HepG2 (cell line): Measurements from ENCODE around the gene CST8.

Experiments used
- ARHGAP35 ChIP-seq: sonication (generic); formaldehyde crosslinking; IDR thresholded peaks from 2 replicates; pipeline ENCODE4 v1.9.0; 2022; ENCODE audit warnings: mild to moderate bottlenecking, inconsistent platforms, moderate library complexity, missing genetic modification reagents, borderline replicate concordance
- CHD2 ChIP-seq: IDR thresholded peaks from 2 replicates; pipeline ENCODE4 v1.6.1; 2011; ENCODE audit warnings: low read depth, low read length, improper control_type of control experiment
- CTCF ChIP-seq: sonication (generic); formaldehyde crosslinking; IDR thresholded peaks from 2 replicates; pipeline ENCODE4 v1.5.0; 2020; ENCODE audit warnings: mild to moderate bottlenecking, missing genetic modification reagents, moderate library complexity
- ELF1 ChIP-seq: sonication (generic); formaldehyde crosslinking; IDR thresholded peaks from 2 replicates; pipeline ENCODE4 v1.4.0; 2020; ENCODE audit warnings: missing genetic modification reagents
- KAT8 ChIP-seq: IDR thresholded peaks from 2 replicates; pipeline ENCODE4 v1.6.1; 2016; ENCODE audit warnings: missing genetic modification reagents, missing compliant biosample characterization
- MXI1 ChIP-seq: IDR thresholded peaks from 3 replicates; pipeline ENCODE4 v1.6.1; 2012; ENCODE audit warnings: low read depth, low read length, inconsistent platforms, borderline replicate concordance
- NCOR1 ChIP-seq: fragments of 200-600 bp; sonication (generic); IDR thresholded peaks from 2 replicates; pipeline ENCODE4 v1.7.0; 2017; ENCODE audit warnings: antibody characterized with exemption, low read length, borderline replicate concordance
- RFX5 ChIP-seq: IDR thresholded peaks from 2 replicates; pipeline ENCODE4 v1.6.1; 2011; ENCODE audit warnings: low read depth, low read length, improper control_type of control experiment
- SMC3 ChIP-seq: IDR thresholded peaks from 2 replicates; pipeline ENCODE4 v1.6.1; 2011; ENCODE audit warnings: low read length, improper control_type of control experiment
- SP2 ChIP-seq: sonication (generic); formaldehyde crosslinking; IDR thresholded peaks from 2 replicates; pipeline ENCODE4 v1.5.1; 2020; ENCODE audit warnings: mild to moderate bottlenecking, missing genetic modification reagents
- ZNF652 ChIP-seq: IDR thresholded peaks from 2 replicates; pipeline ENCODE4 v1.6.1; 2016; ENCODE audit warnings: low read depth, borderline replicate concordance
- ZNF670 ChIP-seq: sonication (generic); formaldehyde crosslinking; IDR thresholded peaks from 2 replicates; pipeline ENCODE4 v1.8.0; 2022; ENCODE audit warnings: mild to moderate bottlenecking, missing genetic modification reagents, borderline replicate concordance

GRCh38 chr20:23540624-23541023, 49.7 kb downstream of the CST8 start:
- TF ChIP-seq ZNF670 (CRISPR knock-in tag) = no peak
- no peak for TF ChIP-seq SMC3
- no peak for TF ChIP-seq MXI1
- TF ChIP-seq RFX5 = no peak
- no peak for TF ChIP-seq NCOR1
- TF ChIP-seq CTCF (CRISPR knock-in tag) = no peak
- TF ChIP-seq KAT8 (CRISPR knock-in tag) = no peak
- no peak for TF ChIP-seq ZNF652 (CRISPR knock-in tag)
- TF ChIP-seq SP2 (CRISPR knock-in tag) = no peak
- no peak for TF ChIP-seq ARHGAP35 (CRISPR knock-in tag)
- TF ChIP-seq ELF1 = no peak
- no peak for TF ChIP-seq CHD2
